COLO829 (cell line): ENCODE measurements around the gene HOXA10.
A peak's percentile ranks its signal among the peaks of the same experiment; 100 is the strongest.

ENCODE experiments used
- DNase-seq: peaks from one replicate; pipeline ENCODE4 v3.0.0; 2012; ENCODE audit warnings: low spot score

HOXA10 gene

GRCh38 chr7:27130540-27131389 is 43.4 kb downstream of the HOXA10 start, which contains the start of gene HOXA4:
Gene HOXA4, minus strand, starts transcription at chr7:27130757. Its CDS starts 24 bp downstream, at chr7:27130733.
- peak; percentile 84 for DNase-seq

DNA sequence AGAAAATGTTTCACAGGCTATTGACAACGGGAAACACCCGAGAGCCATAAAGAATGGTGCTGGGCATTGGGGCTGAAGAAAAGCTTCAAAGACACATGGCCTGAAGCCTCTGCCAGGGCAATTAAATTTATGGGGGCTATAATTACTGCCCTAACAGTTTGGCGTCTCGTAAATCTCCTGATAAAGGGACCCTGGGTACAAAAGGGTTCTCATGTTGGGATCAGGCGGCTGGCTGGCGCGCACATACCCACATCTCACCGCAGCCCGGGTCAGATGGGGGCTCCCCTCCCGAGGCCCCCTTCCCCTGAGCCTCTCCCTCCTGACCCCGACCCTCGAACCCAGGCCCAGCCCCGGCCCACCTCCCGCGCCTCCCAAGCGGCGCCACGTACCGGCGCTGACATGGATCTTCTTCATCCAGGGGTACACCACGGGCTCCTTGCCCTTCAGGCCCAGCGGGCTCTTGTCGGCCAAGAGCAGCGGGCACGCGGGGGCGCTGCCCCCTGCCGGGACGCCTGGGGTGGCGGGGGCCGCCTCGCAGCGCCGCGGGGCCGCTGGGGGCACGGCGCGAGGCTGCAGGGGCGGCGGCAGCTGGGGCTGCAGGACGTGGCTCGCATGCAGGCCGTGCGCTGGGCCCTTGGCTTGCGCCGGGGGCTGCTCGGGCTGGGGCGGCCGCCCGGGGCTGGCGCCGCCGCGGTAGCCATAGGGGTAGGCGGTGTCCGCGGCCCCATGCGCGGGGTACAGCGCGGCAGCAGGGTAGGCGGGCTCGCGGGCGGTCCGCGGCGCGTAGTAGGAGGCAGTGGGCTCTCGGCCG is 44.2 kb downstream of the HOXA10 start:
- DNase-seq = no peak

DNA sequence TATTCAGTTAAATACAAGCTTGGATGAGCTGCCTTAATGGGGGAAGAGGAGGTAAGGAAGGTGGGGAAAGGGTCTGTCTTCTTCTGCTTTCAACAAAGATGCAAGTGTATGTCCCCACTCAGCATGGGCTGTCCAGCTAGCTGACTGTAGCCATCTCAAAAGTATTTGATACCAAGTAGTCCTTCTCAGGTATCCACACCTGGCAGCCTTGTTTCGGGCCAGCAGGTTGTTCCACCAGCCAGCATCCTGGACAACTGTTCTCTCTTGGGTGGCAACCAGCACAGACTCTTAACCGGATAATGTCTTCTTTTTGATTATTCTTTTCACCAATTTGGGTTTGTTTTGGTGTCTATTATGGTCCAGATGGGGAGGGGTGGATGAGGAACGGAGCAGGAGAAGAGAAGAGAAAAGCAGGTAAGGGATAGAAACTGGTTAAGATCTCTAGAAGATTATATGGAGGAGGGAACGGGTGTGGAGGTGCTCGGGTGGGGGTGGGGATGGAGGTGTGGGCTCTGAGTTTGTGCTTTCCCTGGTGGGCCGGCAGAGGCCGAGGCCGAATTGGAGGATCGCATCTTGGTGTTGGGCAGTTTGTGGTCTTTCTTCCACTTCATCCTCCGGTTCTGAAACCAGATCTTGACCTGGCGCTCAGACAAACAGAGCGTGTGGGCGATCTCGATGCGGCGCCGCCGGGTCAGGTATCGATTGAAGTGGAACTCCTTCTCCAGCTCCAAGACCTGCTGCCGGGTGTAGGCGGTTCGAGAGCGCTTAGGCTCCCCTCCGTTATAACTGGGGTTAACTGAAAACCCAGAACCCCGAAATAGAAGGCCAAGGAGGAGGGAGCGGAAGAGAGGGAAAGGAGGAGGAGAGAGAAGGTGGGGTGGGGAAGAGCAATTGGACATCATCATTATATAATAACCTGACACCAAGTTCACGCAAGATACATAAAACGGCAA is 45.1 kb downstream of the HOXA10 start:
- no peak for DNase-seq

- DNase-seq = no peak
Observed at GRCh38 chr7:27128034-27128433, 46.1 kb downstream of the HOXA10 start.

GRCh38 chr7:27126596-27127327 is 47.4 kb downstream of the HOXA10 start:
- no peak for DNase-seq

DNA sequence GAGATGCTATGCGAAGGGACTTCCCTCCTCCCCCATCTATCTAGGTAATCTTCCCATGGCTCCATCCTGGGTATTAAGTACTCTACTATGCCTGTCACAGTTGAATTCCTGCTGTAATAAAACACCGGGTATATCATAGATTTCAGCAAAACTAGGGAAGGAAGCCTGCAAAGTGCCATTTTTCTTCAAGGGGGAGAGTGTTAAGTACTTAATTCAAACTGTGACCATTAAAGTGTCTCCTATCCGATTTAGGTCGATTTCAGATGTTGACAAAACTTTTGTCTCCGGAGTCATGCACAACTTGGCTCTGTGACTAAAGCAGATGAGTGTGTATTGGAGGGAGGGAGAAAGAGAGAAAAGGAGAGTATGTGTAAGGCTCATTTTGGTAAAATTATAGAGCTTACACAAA is 48.1 kb downstream of the HOXA10 start:
- DNase-seq = no peak

DNA sequence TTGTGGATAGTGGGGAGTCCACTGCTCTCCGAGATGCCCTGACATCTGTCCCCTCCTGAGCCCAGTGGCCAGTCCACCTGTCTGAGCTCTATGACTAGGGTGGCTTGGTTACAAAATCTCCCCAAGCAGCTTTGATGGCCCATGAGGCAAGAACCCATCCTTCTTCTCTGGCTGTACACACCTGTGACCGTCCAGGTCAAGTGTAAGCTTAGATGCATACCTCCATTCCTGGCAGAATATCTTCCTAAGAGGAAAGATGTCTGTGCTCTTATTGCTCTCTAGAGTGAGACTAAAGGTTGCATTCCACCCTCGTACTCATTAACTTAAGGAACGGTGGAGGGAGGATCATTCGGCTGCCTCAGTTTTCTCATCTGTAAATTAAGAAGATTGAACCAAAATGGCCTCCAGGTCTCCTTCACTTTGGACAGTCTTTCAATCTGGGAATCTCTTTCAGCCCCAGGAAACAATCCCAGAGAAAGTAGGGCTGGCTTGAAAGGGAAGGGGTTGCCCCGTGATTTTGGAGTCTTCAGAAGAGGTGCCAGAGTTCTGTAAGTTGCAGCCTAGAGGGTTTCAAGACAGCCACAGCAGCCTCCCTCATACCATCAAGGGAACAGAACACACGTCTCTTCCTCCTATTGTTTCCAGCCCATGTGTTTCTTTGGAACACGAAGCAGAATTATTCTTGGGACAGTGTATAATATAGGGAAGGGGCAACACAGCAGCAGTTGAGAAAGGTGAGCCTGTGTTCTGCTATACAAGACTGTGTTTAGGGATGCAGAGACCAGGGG is 49.0 kb downstream of the HOXA10 start:
- DNase-seq = no peak

GRCh38 chr7:27124096-27124901 is 49.8 kb downstream of the HOXA10 start:
- no peak for DNase-seq

DNA sequence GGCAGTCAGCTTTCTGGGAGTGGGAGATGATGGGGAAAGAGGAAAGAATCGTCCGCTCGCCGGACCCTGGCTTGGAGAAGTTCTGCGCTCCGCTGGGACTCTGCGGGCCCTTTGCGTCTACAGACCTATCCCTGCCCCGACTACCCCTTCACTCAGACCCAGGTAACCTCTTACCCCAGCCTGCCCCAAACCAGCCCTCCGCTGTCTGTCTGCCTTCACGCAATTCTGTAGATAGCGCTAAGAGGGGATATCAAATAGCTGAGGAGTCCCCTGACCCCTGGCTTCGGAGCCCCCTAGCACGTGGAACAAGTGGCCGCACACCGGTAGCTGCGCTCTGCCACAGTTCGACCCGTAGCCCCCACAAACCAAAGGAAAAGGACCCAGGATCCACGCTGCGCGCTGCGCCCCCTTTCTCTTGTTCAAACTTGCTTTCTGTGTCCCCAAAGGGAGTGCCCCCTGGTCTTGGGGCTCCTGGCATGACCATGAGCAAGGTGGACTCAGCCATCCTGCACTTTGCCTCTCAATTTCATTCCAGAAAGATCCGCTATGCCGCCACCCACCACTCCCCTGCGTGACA is 50.6 kb downstream of the HOXA10 start:
- no peak for DNase-seq

DNA sequence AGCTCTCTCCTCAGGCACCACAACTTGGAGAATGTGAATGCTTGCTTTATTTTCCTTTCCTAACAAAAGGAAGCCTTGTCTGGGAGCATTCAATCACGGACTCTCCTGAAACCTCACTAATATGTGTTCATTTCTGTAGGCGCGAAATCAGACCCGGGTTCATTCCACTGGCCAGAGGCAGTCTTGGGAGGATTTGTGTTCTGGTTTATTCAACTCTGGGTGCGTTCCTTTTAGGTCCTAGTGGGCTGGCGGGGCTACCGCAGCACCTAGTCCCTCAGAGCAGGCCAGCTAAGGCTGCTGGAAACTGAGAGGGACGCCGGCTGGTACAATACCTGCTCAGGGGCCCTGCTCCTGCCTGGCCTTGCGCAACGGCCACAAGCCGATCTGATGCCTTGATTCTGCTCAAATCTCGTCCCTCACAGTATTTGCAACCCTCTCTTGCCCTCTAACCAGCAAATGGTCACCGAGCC is 51.1 kb downstream of the HOXA10 start:
- DNase-seq = peak; percentile 95

GRCh38 chr7:27122077-27122910 is 51.8 kb downstream of the HOXA10 start:
- DNase-seq = no peak

- DNase-seq = no peak
Observed at GRCh38 chr7:27121684-27122076, 52.4 kb downstream of the HOXA10 start.
